AG04450 (cell line): ENCODE results near the gene GGTLC1. TPM values are rescaled to one million over a fixed set of nuclear protein-coding genes. Genes with fewer than 3 reads are reported as not detected.

Experiments used
- CTCF ChIA-PET: fragments of 300-600, 350-600 bp; formaldehyde crosslinking; extraction: SDS; loops from one replicate; lab custom pipeline; 2022; ENCODE audit warnings: antibody characterized with exemption, inconsistent platforms; lab: Charles Lee
- POLR2A ChIA-PET: fragments of 350-600 bp; formaldehyde crosslinking; extraction: SDS; loops from one replicate; lab custom pipeline; 2021; ENCODE audit warnings: antibody characterized with exemption, inconsistent platforms; lab: Yijun Ruan, JAX
- DNase-seq: peaks from one replicate; pipeline ENCODE4 v3.0.0-alpha.2; 2011; ENCODE audit warnings: low read depth, low spot score
- H3K27ac ChIP-seq: one replicate; pipeline ENCODE4 v1.5.1; 2012; ENCODE audit warnings: low read depth, low read length, control low read depth
- H3K27me3 ChIP-seq: one replicate; pipeline ENCODE4 v1.6.0; 2012; ENCODE audit warnings: low read length; ENCODE audit not compliant: control insufficient read depth, insufficient read depth
- H3K4me3 ChIP-seq: 2 replicates; pipeline ENCODE4 v1.5.1; 2011; ENCODE audit warnings: mild to moderate bottlenecking, low read depth, low read length, control low read depth
- H3K9me3 ChIP-seq: 2 replicates; pipeline ENCODE4 v1.5.1; 2012; ENCODE audit warnings: low read length; ENCODE audit not compliant: control insufficient read depth, insufficient read depth
- CTCF ChIP-seq: IDR thresholded peaks from 2 replicates; pipeline ENCODE4 v1.5.1; 2011; ENCODE audit warnings: low read depth, low read length, control low read depth, inconsistent platforms
- polyA plus RNA-seq: library from polyadenylated mRNA; depleted of rRNA; stranded (reverse); fragments of >200 nt; gene quantifications from 2 replicates; pipeline ENCODE4 v1.2.3, GENCODE V29; 2011; rRNA removed
- small RNA-seq: library from RNA; depleted of rRNA; stranded (forward); fragments of <200 nt; gene quantifications from one replicate; pipeline ENCODE3, GENCODE V24; 2012; ENCODE audit warnings: low read depth; ENCODE audit not compliant: insufficient read length

Gene GGTLC1
- polyA plus RNA-seq, 1 experiment: not detected

- Histone ChIP-seq H3K4me3 (no peak overlapping the region), H3K27me3 (no peaks in the 10 kb centered on the region), H3K9me3 (no peaks in the 10 kb centered on the region), H3K27ac (no peak overlapping the region)
- DNase-seq: no peak
- TF ChIP-seq CTCF: peak; percentile 68
- POLR2A ChIA-PET: no interaction called here
- CTCF ChIA-PET: interaction anchor here (0.7 to 1.3 kb wide), 9 partner anchors 12 to 981 kb away, joined by 3 to 4 read pairs (median 3); no protein-coding TSS in a partner anchor
Observed at GRCh38 chr20:23937303-23938117, 51.1 kb downstream of the GGTLC1 start.

Small RNA genes within 50 kb of the gene (small RNA-seq; reads per million reads assigned to genes)
- gene AL133466.1: not detected

Other genes with a start within 250 kb of the GGTLC1 start
- not detected in 2 replicates for gene CST1, start 237.8 kb downstream of the GGTLC1 start, polyA plus RNA-seq
- gene CST2, start 162.1 kb downstream of the GGTLC1 start, polyA plus RNA-seq: not detected in 2 replicates
- not detected in 2 replicates for gene CST5, start 109.0 kb downstream of the GGTLC1 start, polyA plus RNA-seq